GM12878 (cell line): ENCODE measurements around the gene TLR10. TPM values are rescaled to one million over a fixed set of nuclear protein-coding genes. Genes with fewer than 3 reads are reported as not detected.

Experiments used
- ATAC-seq: fragments of 200-7000 bp; cut with Tn5 transposase; 3 replicates; pipeline ENCODE4 v1.9.1; 2020; ENCODE audit warnings: mild to moderate bottlenecking, moderate library complexity
- BruUV-seq: library from RNA; stranded (reverse); fragments of 400-500 nt; replicated peaks from 2 replicates; lab custom pipeline; 2021; lab: Mats Ljungman, UMichigan
- CTCF ChIA-PET: fragments of 300-600 bp; sonication (Branson Sonifier 250); formaldehyde crosslinking; extraction: SDS; loops from one replicate; lab custom pipeline; 2021; ENCODE audit warnings: inconsistent platforms; lab: Yijun Ruan, JAX
- POLR2A ChIA-PET: fragments of 350-600 bp; formaldehyde crosslinking; extraction: SDS; loops from one replicate; lab custom pipeline; 2021; ENCODE audit warnings: inconsistent platforms; lab: Charles Lee
- RAD21 ChIA-PET: fragments of 300-600 bp; sonication (Branson Sonifier 250); formaldehyde crosslinking; loops from one replicate; lab custom pipeline; 2023; ENCODE audit warnings: antibody characterized with exemption; ENCODE audit not compliant: unreplicated experiment; lab: Charles Lee
- SMC1A ChIA-PET: fragments of 300-600 bp; sonication (Branson Sonifier 250); formaldehyde crosslinking; loops from one replicate; lab custom pipeline; 2023; ENCODE audit not compliant: unreplicated experiment, uncharacterized antibody; lab: Charles Lee
- DNase-seq: peaks from one replicate; pipeline ENCODE4 v3.0.0-alpha.2; 2011; ENCODE audit warnings: low read depth, low spot score
- FAIRE-seq: peaks from 3 replicates; lab custom pipeline; 2011; peaks lifted over from hg19 to GRCh38; lab: Jason Lieb, UNC
- H2AFZ ChIP-seq: 2 replicates; pipeline ENCODE4 v1.6.0; 2011; ENCODE audit warnings: low read depth, low read length, control low read depth; ENCODE audit not compliant: control insufficient read depth
- H3K27ac ChIP-seq: 2 replicates; pipeline ENCODE4 v1.5.1; 2011; ENCODE audit warnings: control low read depth; ENCODE audit not compliant: control insufficient read depth, insufficient read depth
- H3K27me3 ChIP-seq, 2 experiments: replicated peaks in 1 of 2; 2 replicates each; pipeline versions ENCODE4 v1.6.0 to v1.6.1; 2011; ENCODE audit warnings: low read length in 1 of 2; ENCODE audit not compliant: control insufficient read depth in 2 of 2, insufficient read depth in 2 of 2
- H3K36me3 ChIP-seq, 2 experiments: 2 replicates each; pipeline ENCODE4 v1.5.1; 2011; ENCODE audit warnings: low read length in 1 of 2; ENCODE audit not compliant: control insufficient read depth in 2 of 2, insufficient read depth in 2 of 2
- H3K4me1 ChIP-seq: 2 replicates; pipeline ENCODE4 v1.6.1; 2011; ENCODE audit warnings: mild to moderate bottlenecking, low read length, moderate library complexity, mixed read lengths; ENCODE audit not compliant: control insufficient read depth, insufficient read depth
- H3K4me2 ChIP-seq: 2 replicates; pipeline ENCODE4 v1.6.0; 2011; ENCODE audit warnings: control low read depth; ENCODE audit not compliant: control insufficient read depth, insufficient read depth
- H3K4me3 ChIP-seq: fragments of 200-600 bp; sonication (generic); 2 replicates; pipeline ENCODE4 v1.5.1; 2016
- H3K79me2 ChIP-seq: 2 replicates; pipeline ENCODE4 v1.6.0; 2011; ENCODE audit warnings: low read length; ENCODE audit not compliant: control insufficient read depth, insufficient read depth
- H3K9ac ChIP-seq: 2 replicates; pipeline ENCODE4 v1.8.0; 2011; ENCODE audit warnings: low read length, control low read depth, mixed read lengths; ENCODE audit not compliant: control insufficient read depth, insufficient read depth
- H3K9me3 ChIP-seq: replicated peaks from 3 replicates; pipeline ENCODE4 v1.5.1; 2011; ENCODE audit warnings: mild to moderate bottlenecking, low read length; ENCODE audit not compliant: control insufficient read depth, insufficient read depth
- H4K20me1 ChIP-seq: 2 replicates; pipeline ENCODE4 v1.6.0; 2011; ENCODE audit not compliant: control insufficient read depth, insufficient read depth
- ESRRA ChIP-seq: IDR thresholded peaks from 2 replicates; pipeline ENCODE4 v1.6.1; 2012; ENCODE audit warnings: mild to moderate bottlenecking, low read length, improper control_type of control experiment
- RCOR1 ChIP-seq: conservative IDR thresholded peaks from 2 replicates; pipeline ENCODE4 v1.6.1; 2012; ENCODE audit warnings: low read depth, low read length, improper control_type of control experiment
- RUNX3 ChIP-seq: IDR thresholded peaks from 2 replicates; pipeline ENCODE4 v1.6.1; 2012; ENCODE audit warnings: low read length, inconsistent platforms
- SPI1 ChIP-seq: IDR thresholded peaks from 2 replicates; pipeline ENCODE4 v1.6.1; 2011; ENCODE audit warnings: low read depth, mild to moderate bottlenecking, low read length, moderate library complexity, borderline replicate concordance; ENCODE audit not compliant: insufficient read depth
- ZBED1 ChIP-seq: IDR thresholded peaks from 2 replicates; pipeline ENCODE4 v1.6.1; 2016; ENCODE audit warnings: borderline replicate concordance
- ZBTB11 ChIP-seq: fragments of 450-650 bp; formaldehyde crosslinking; IDR thresholded peaks from 2 replicates; pipeline ENCODE4 v1.5.0; 2022; ENCODE audit warnings: mild to moderate bottlenecking, missing genetic modification characterization
- WGBS: methylation state at CpG from one replicate; pipeline ENCODE4 v1.1.6; 2016; ENCODE audit warnings: low lambda C conversion rate; ENCODE audit not compliant: insufficient replicate concordance, insufficient coverage; ENCODE audit errors: missing lambda C conversion rate; 5-methylcytosine and 5-hydroxymethylcytosine counted together
- in situ Hi-C: fragments of 300-500 bp; cut with MboI; formaldehyde crosslinking; loops from 9 replicates; pipeline ENCODE4 v1.14.3; 2018; ENCODE audit warnings: mixed read lengths
- intact Hi-C: fragments of 100-400 bp; cut with micrococcal nuclease; formaldehyde crosslinking; loops from one replicate; pipeline ENCODE4 v1.14.2; 2022; ENCODE audit not compliant: unreplicated experiment
- polyA plus RNA-seq, 11 experiments: library from polyadenylated mRNA; depleted of rRNA in 4 of 11; unstranded in 6 of 11; stranded (reverse) in 5 of 11; fragments of >200 nt; fragmentation: Nextera tagmentation in 4 of 11; fragmentation: Illumina TruSeq in 1 of 11; extraction: Ambion mirVana in 4 of 11; extraction: Trizol in 1 of 11; gene quantifications; 1 replicate in 1 of 11; 2 replicates in 10 of 11; pipeline versions ENCODE4 v1.2.1 to v1.2.3, GENCODE V29; 2011 to 2016; ENCODE audit warnings: inconsistent platforms in 2 of 11, missing spikeins in 2 of 11, low read depth in 1 of 11
- total RNA-seq, 4 experiments: library from RNA; depleted of rRNA in 3 of 4; stranded (reverse); fragments of >200 nt in 3 of 4; fragmentation: Illumina TruSeq in 1 of 4; extraction: Trizol in 1 of 4; gene quantifications; 2 replicates each; pipeline versions ENCODE4 v1.2.1 to v1.2.3, GENCODE V29; 2013 to 2021
- TF ChIP-seq, protein P1 (sequence below): fragments of 450-650 bp; IDR thresholded peaks from 2 replicates; pipeline ENCODE4 v1.6.1; 2016; ENCODE audit warnings: mild to moderate bottlenecking

TLR10 gene
- total and polyA plus RNA-seq, 10 of the 15 experiments (the other 5 are each of a cell fraction or from before 2014, with no cell fraction given), result 31.5 to 149 (median 64.9) TPM

DNA sequence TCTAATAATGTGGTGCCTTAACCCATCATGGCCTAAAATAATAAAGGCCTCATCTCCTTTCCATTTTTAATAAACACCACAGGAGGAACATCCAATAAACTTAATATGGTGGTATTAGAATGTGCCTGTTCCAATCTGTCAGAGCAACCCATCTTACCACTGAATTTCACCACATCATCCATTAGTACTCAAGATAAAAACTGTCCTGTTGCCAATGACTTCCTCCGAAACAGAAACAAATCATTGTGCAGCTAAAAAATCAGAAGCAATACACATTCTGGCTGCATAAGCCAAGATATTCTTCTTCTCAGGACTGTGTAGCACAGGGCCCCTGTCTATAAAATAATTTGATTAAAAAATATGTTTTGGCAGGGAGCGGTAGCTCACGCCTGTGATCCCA, 18.5 kb downstream of the TLR10 start:
- H3K4me3 ChIP-seq, result no peak overlapping the region
- no peak overlapping the region for H3K9ac ChIP-seq
- ATAC-seq (no peak), DNase-seq (no peak), FAIRE-seq (no peak)
- peak overlapping the region; percentile 48 for H3K27ac ChIP-seq
- H3K79me2 ChIP-seq, result peaks cover 11% of the 10 kb centered on the region
- no peak overlapping the region for H2AFZ ChIP-seq
- 59% methylated on average over 3 of the region's 3 CpGs for WGBS
- in situ Hi-C loops, result loop anchor here (5.0 to 25.0 kb wide), 2 partner anchors 93 to 273 kb away; partner anchors contain the start of genes TLR6 and TMEM156
- no peaks in the 10 kb centered on the region for H4K20me1 ChIP-seq
- peaks cover 31% of the 10 kb centered on the region for H3K9me3 ChIP-seq
- intact Hi-C loops, result loop anchor here (5.0 kb wide), 1 partner anchor 268 kb away; the partner anchor contains the start of gene TMEM156
- SMC1A ChIA-PET, result interaction anchor here (0.6 to 11.0 kb wide), 8 partner anchors 9 to 92 kb away, joined by 3 to 468 read pairs (median 16); partner anchors contain the start of genes TLR1, TLR10 and TLR6
- peaks cover 0 to 4% of the 10 kb centered on the region in 2 experiments; a peak in 1 of 4 replicates for H3K36me3 ChIP-seq
- H3K27me3 ChIP-seq, result no peaks in the 10 kb centered on the region
- H3K4me2 ChIP-seq, result peak overlapping the region; percentile 32; the same call in 1 of the 2 replicates
- no peak for TF ChIP-seq SPI1
- TF ChIP-seq ZBED1, result no peak
- TF ChIP-seq ESRRA, result no peak
- TF ChIP-seq, protein P1, sequence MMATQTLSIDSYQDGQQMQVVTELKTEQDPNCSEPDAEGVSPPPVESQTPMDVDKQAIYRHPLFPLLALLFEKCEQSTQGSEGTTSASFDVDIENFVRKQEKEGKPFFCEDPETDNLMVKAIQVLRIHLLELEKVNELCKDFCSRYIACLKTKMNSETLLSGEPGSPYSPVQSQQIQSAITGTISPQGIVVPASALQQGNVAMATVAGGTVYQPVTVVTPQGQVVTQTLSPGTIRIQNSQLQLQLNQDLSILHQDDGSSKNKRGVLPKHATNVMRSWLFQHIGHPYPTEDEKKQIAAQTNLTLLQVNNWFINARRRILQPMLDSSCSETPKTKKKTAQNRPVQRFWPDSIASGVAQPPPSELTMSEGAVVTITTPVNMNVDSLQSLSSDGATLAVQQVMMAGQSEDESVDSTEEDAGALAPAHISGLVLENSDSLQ, result 0 out of 2 replicates have a peak, but pooled peaks have one; percentile 10
- TF ChIP-seq RUNX3, result peak; percentile 41; the same call in 1 of the 2 replicates
- no peak for TF ChIP-seq RCOR1
- TF ChIP-seq ZBTB11, result no peak
- no TSS peak for BruUV-seq
- POLR2A ChIA-PET, result interaction anchor here (1.1 to 9.8 kb wide), 4 partner anchors 9 to 39 kb away, joined by 3 to 196 read pairs (median 52); partner anchors contain the start of genes TLR1 and TLR10
- RAD21 ChIA-PET, result interaction anchor here (0.6 to 9.8 kb wide), 4 partner anchors 11 to 92 kb away, joined by 3 to 437 read pairs (median 111); partner anchors contain the start of genes TLR1 and TLR10
- CTCF ChIA-PET, result interaction anchor here (1.3 to 10.8 kb wide), 5 partner anchors 15 to 96 kb away, joined by 3 to 449 read pairs (median 166); partner anchors contain the start of genes TLR1 and TLR10
- H3K4me1 ChIP-seq, result peaks cover 34% of the 10 kb centered on the region
